Mesenteric fat pad (tissue), 1 donor: ENCODE data around the gene NUP214. TPM values are rescaled to one million over a fixed set of nuclear protein-coding genes. Genes with fewer than 3 reads are reported as not detected.

Experiments used
- DNase-seq: peaks from one replicate; pipeline ENCODE4 v3.0.0-alpha.2; 2020; ENCODE audit warnings: low spot score
- total RNA-seq: library from RNA; stranded (reverse); fragmentation: NEBNext Ultra II Directional; extraction: Animal tissue kit (Norgen Biotek cat#: 25700); gene quantifications from one replicate; pipeline ENCODE4 v1.2.1, GENCODE V29; 2021
- donor health status: DM: yes; HTN: yes; CAD: no.

Gene NUP214
- total RNA-seq, 1 donor from 2014 or later: 68.4 TPM

- no peak for DNase-seq
Measured at GRCh38 chr9:131276094-131276888, 150.9 kb downstream of the NUP214 start, which contains the start of gene FAM78A. Gene FAM78A, minus strand, starts transcription at chr9:131276510. Its CDS starts 331 bp downstream, at chr9:131276179.

GRCh38 chr9:131276891-131277286 lies 151.5 kb downstream of the NUP214 start:
- DNase-seq: no peak

GRCh38 chr9:131277287-131277909 lies 152.0 kb downstream of the NUP214 start:
- DNase-seq: no peak

GRCh38 chr9:131277910-131278701 lies 152.7 kb downstream of the NUP214 start:
- no peak for DNase-seq

- no peak for DNase-seq
Measured at GRCh38 chr9:131278702-131279111, 153.3 kb downstream of the NUP214 start.

- no peak for DNase-seq
Measured at GRCh38 chr9:131279196-131279862, 153.9 kb downstream of the NUP214 start.

GRCh38 chr9:131279863-131280570 lies 154.6 kb downstream of the NUP214 start:
- no peak for DNase-seq

GRCh38 chr9:131280660-131281059 lies 155.3 kb downstream of the NUP214 start:
- no peak for DNase-seq

GRCh38 chr9:131281119-131281965 lies 156.0 kb downstream of the NUP214 start:
- no peak for DNase-seq

GRCh38 chr9:131282175-131282574 lies 156.8 kb downstream of the NUP214 start:
- DNase-seq: no peak

GRCh38 chr9:131282688-131283422 lies 157.5 kb downstream of the NUP214 start:
- no peak for DNase-seq

Other genes starting within 250 kb of the NUP214 start
- gene QRFP, start 228.8 kb upstream of the NUP214 start, total RNA-seq: not detected
- gene FIBCD1, start 186.3 kb upstream of the NUP214 start, total RNA-seq: not detected
- 4.8 TPM for gene LAMC3, start 116.4 kb upstream of the NUP214 start, total RNA-seq
- gene AIF1L, start 29.1 kb upstream of the NUP214 start, total RNA-seq: 57.2 TPM
- 6.3 TPM for gene FAM78A, start 150.9 kb downstream of the NUP214 start, total RNA-seq
- gene PLPP7, start 164.1 kb downstream of the NUP214 start, total RNA-seq: 13.9 TPM